C1 segment of cervical spinal cord (tissue), 14 donors: Measurements from ENCODE around the gene SSBP3.

Experiments
- DNase-seq, 14 donors: peaks; one replicate each; lab custom pipeline; 2025; lab: John Stamatoyannopoulos, UW

SSBP3 gene

GRCh38 chr1:54409156-54410142 is 3.3 kb upstream of the SSBP3 start:
- no peak for DNase-seq

- peak in 4 of 14 donors; percentile 5 to 47 (median 8) for DNase-seq
Measured at GRCh38 chr1:54408147-54409066, 2.2 kb upstream of the SSBP3 start.

GRCh38 chr1:54407404-54408146 is 1.4 kb upstream of the SSBP3 start:
- peak in 12 of 14 donors; percentile 38 to 88 (median 61) for DNase-seq

GRCh38 chr1:54407154-54407403 is 885 bp upstream of the SSBP3 start:
- peak in 2 of 14 donors; percentile 56 to 63 for DNase-seq

GRCh38 chr1:54405898-54406293 is 298 bp downstream of the SSBP3 start:
- DNase-seq, result no peak

- DNase-seq, result peak in 5 of 14 donors; percentile 21 to 36 (median 33)
Measured at GRCh38 chr1:54404939-54405897, 976 bp downstream of the SSBP3 start.

- DNase-seq, result no peak
Measured at GRCh38 chr1:54404263-54404662, 1.9 kb downstream of the SSBP3 start.

GRCh38 chr1:54403808-54404261 is 2.4 kb downstream of the SSBP3 start:
- no peak for DNase-seq

GRCh38 chr1:54403405-54403804 is 2.8 kb downstream of the SSBP3 start:
- no peak for DNase-seq

GRCh38 chr1:54402896-54403295 is 3.3 kb downstream of the SSBP3 start:
- DNase-seq, result no peak

- DNase-seq, result no peak
Measured at GRCh38 chr1:54401799-54402198, 4.4 kb downstream of the SSBP3 start.

- no peak for DNase-seq
Measured at GRCh38 chr1:54400329-54400728, 5.9 kb downstream of the SSBP3 start.

- no peak for DNase-seq
Measured at GRCh38 chr1:54399765-54400164, 6.4 kb downstream of the SSBP3 start.

GRCh38 chr1:54398963-54399528 is 7.1 kb downstream of the SSBP3 start:
- no peak for DNase-seq

- DNase-seq, result no peak
Measured at GRCh38 chr1:54397980-54398379, 8.2 kb downstream of the SSBP3 start.

GRCh38 chr1:54397090-54397591 is 9.1 kb downstream of the SSBP3 start:
- peak in 2 of 14 donors; percentile 28 to 52 for DNase-seq

- DNase-seq, result peak in 10 of 14 donors; percentile 18 to 66 (median 38)
Measured at GRCh38 chr1:54396261-54396933, 9.8 kb downstream of the SSBP3 start.

GRCh38 chr1:54395281-54395934 is 10.8 kb downstream of the SSBP3 start:
- no peak for DNase-seq

GRCh38 chr1:54394104-54394503 is 12.1 kb downstream of the SSBP3 start:
- no peak for DNase-seq
